ENCODE measurements around the gene SIK2.

The SIK2 gene

GRCh38 chr11:111601979-111602864 lies at the start of gene SIK2:
SIK2 (plus strand) TSS chr11:111602449; CDS start chr11:111602564, 115 bp downstream.
- DNase-seq, result peak; percentile 97

- DNase-seq, result no peak
Observed at GRCh38 chr11:111554532-111554931, 47.7 kb upstream of the SIK2 start.

GRCh38 chr11:111555255-111555654 lies 47.0 kb upstream of the SIK2 start:
- no peak for DNase-seq

GRCh38 chr11:111557425-111558111 lies 44.7 kb upstream of the SIK2 start:
- no peak for DNase-seq

- DNase-seq, result no peak
Observed at GRCh38 chr11:111559800-111560464, 42.3 kb upstream of the SIK2 start.

GRCh38 chr11:111560800-111561199 lies 41.4 kb upstream of the SIK2 start:
- no peak for DNase-seq

- DNase-seq, result no peak
Observed at GRCh38 chr11:111561306-111561705, 40.9 kb upstream of the SIK2 start.

- DNase-seq, result no peak
Observed at GRCh38 chr11:111561791-111562325, 40.4 kb upstream of the SIK2 start.

- DNase-seq, result no peak
Observed at GRCh38 chr11:111562692-111563389, 39.4 kb upstream of the SIK2 start.

- DNase-seq, result peak; percentile 49
Observed at GRCh38 chr11:111565114-111565720, 37.0 kb upstream of the SIK2 start.

- peak; percentile 43 for DNase-seq
Observed at GRCh38 chr11:111566324-111566723, 35.9 kb upstream of the SIK2 start.

- DNase-seq, result no peak
Observed at GRCh38 chr11:111569476-111569875, 32.8 kb upstream of the SIK2 start.

GRCh38 chr11:111570796-111571195 lies 31.5 kb upstream of the SIK2 start:
- DNase-seq, result no peak

- DNase-seq, result no peak
Observed at GRCh38 chr11:111571829-111572501, 30.3 kb upstream of the SIK2 start.

- DNase-seq, result no peak
Observed at GRCh38 chr11:111572581-111572980, 29.7 kb upstream of the SIK2 start.

GRCh38 chr11:111573821-111574249 lies 28.4 kb upstream of the SIK2 start:
- no peak for DNase-seq

GRCh38 chr11:111574373-111575225 lies 27.6 kb upstream of the SIK2 start:
- DNase-seq, result peak; percentile 16

- no peak for DNase-seq
Observed at GRCh38 chr11:111575740-111576139, 26.5 kb upstream of the SIK2 start.

GRCh38 chr11:111577821-111578220 lies 24.4 kb upstream of the SIK2 start:
- DNase-seq, result no peak

- DNase-seq, result no peak
Observed at GRCh38 chr11:111581341-111581740, 20.9 kb upstream of the SIK2 start.

GRCh38 chr11:111582163-111582562 lies 20.1 kb upstream of the SIK2 start:
- no peak for DNase-seq

Measured in NCI-H146 (cell line).